ENCODE results near the gene ALPK3. TPM values are rescaled to one million over a fixed set of nuclear protein-coding genes. Genes with fewer than 3 reads are reported as not detected.

ALPK3 gene
- total and polyA plus RNA-seq, 10 of the 15 experiments (the other 5 are each of a cell fraction or from before 2014, with no cell fraction given), result under 0.01 to 0.05 (median 0.02) TPM; not detected in 6

- Histone ChIP-seq H4K20me1 (ENCODE audit: control insufficient read depth, insufficient read depth) (no peaks in the 10 kb centered on the region), H2AFZ (ENCODE audit: control insufficient read depth, low read depth, low read length) (no peak overlapping the region), H3K4me1 (ENCODE audit: control insufficient read depth, insufficient read depth, low read length) (no peaks in the 10 kb centered on the region), H3K4me3 (no peak overlapping the region), H3K79me2 (ENCODE audit: control insufficient read depth, insufficient read depth, low read length) (no peaks in the 10 kb centered on the region), H3K9ac (ENCODE audit: control insufficient read depth, insufficient read depth, low read length) (no peak overlapping the region), H3K4me2 (ENCODE audit: control insufficient read depth, insufficient read depth) (no peak overlapping the region), H3K36me3 (ENCODE audit: control insufficient read depth in 2 of 2, insufficient read depth in 2 of 2, low read length in 1 of 2) (no peaks in the 10 kb centered on the region), H3K9me3 (replicated peaks; ENCODE audit: control insufficient read depth, insufficient read depth, low read length) (no peaks in the 10 kb centered on the region), H3K27me3 (replicated peaks in 1 of 2; ENCODE audit: control insufficient read depth in 2 of 2, insufficient read depth in 2 of 2, low read length in 1 of 2) (0 out of 4 replicates have a peak, but pooled peaks cover 0 to 2% of the 10 kb centered on the region in 2 experiments), H3K27ac (ENCODE audit: control insufficient read depth, insufficient read depth) (no peak overlapping the region)
- CTCF ChIA-PET, result no interaction called here
- FAIRE-seq (no peak), ATAC-seq (no peak), DNase-seq (ENCODE audit: low read depth, low spot score) (no peak)
- RAD21 ChIA-PET (ENCODE audit: unreplicated experiment), result interaction anchor here (2.1 kb wide), 1 partner anchor 227 kb away, joined by 8 read pairs; the partner anchor contains the start of gene WDR73
- in situ Hi-C loops (cut with MboI), result no loop called here
- WGBS (ENCODE audit: insufficient coverage, insufficient replicate concordance, low lambda C conversion rate, missing lambda C conversion rate), result 46% methylated on average over 3 of the region's 3 CpGs
- intact Hi-C loops (cut with micrococcal nuclease; ENCODE audit: unreplicated experiment), result no loop called here
- SMC1A ChIA-PET (ENCODE audit: uncharacterized antibody, unreplicated experiment), result no interaction called here
- no TSS peak for BruUV-seq (replicated peaks)
- no peak for TF ChIP-seq EP300 (IDR thresholded peaks at IDR 0.05; ENCODE audit: borderline replicate concordance in 1 of 2, control insufficient read depth in 1 of 2, low read depth in 2 of 2, low read length in 2 of 2)
- POLR2A ChIA-PET, result no interaction called here
Measured at GRCh38 chr15:84880007-84880406, 62.9 kb downstream of the ALPK3 start.

- Histone ChIP-seq H3K4me2 (ENCODE audit: control insufficient read depth, insufficient read depth) (no peak overlapping the region), H3K27me3 (replicated peaks in 1 of 2; ENCODE audit: control insufficient read depth in 2 of 2, insufficient read depth in 2 of 2, low read length in 1 of 2) (0 out of 4 replicates have a peak, but pooled peaks cover 0 to 2% of the 10 kb centered on the region in 2 experiments), H3K9ac (ENCODE audit: control insufficient read depth, insufficient read depth, low read length) (no peak overlapping the region), H3K4me3 (no peak overlapping the region), H3K9me3 (replicated peaks; ENCODE audit: control insufficient read depth, insufficient read depth, low read length) (no peaks in the 10 kb centered on the region), H2AFZ (ENCODE audit: control insufficient read depth, low read depth, low read length) (no peak overlapping the region), H3K36me3 (ENCODE audit: control insufficient read depth in 2 of 2, insufficient read depth in 2 of 2, low read length in 1 of 2) (no peaks in the 10 kb centered on the region), H3K4me1 (ENCODE audit: control insufficient read depth, insufficient read depth, low read length) (no peaks in the 10 kb centered on the region), H3K79me2 (ENCODE audit: control insufficient read depth, insufficient read depth, low read length) (no peaks in the 10 kb centered on the region), H4K20me1 (ENCODE audit: control insufficient read depth, insufficient read depth) (no peaks in the 10 kb centered on the region), H3K27ac (ENCODE audit: control insufficient read depth, insufficient read depth) (no peak overlapping the region)
- ATAC-seq (no peak), DNase-seq (ENCODE audit: low read depth, low spot score) (no peak), FAIRE-seq (no peak)
- CTCF ChIA-PET, result interaction anchor here (0.9 to 2.7 kb wide), 6 partner anchors 20 to 293 kb away, joined by 3 to 12 read pairs (median 4); no protein-coding TSS in a partner anchor
- WGBS (ENCODE audit: insufficient coverage, insufficient replicate concordance, low lambda C conversion rate, missing lambda C conversion rate), result 39% methylated on average over 8 of the region's 8 CpGs
- SMC1A ChIA-PET (ENCODE audit: uncharacterized antibody, unreplicated experiment), result interaction anchor here (1.1 kb wide), 1 partner anchor 45 kb away, joined by 3 read pairs; no protein-coding TSS in a partner anchor
- RAD21 ChIA-PET (ENCODE audit: unreplicated experiment), result interaction anchor here (1.6 kb wide), 1 partner anchor 47 kb away, joined by 5 read pairs; no protein-coding TSS in a partner anchor
- in situ Hi-C loops (cut with MboI), result no loop called here
- no TSS peak for BruUV-seq (replicated peaks)
- POLR2A ChIA-PET, result no interaction called here
- intact Hi-C loops (cut with micrococcal nuclease; ENCODE audit: unreplicated experiment), result no loop called here
- no peak for TF ChIP-seq STAT1 (conservative IDR thresholded peaks at IDR 0.05)
- TF ChIP-seq KDM1A (IDR thresholded peaks at IDR 0.05; ENCODE audit: borderline replicate concordance), result no peak
- TF ChIP-seq HDGF (IDR thresholded peaks at IDR 0.05), result no peak
- TF ChIP-seq ETV6 (conservative IDR thresholded peaks at IDR 0.05 in 1 of 2, IDR thresholded peaks at IDR 0.05 in 1 of 2; ENCODE audit: borderline replicate concordance in 1 of 2, low read depth in 1 of 2), result no peak
- no peak for TF ChIP-seq ZNF24 (IDR thresholded peaks at IDR 0.05)
- TF ChIP-seq MXI1 (IDR thresholded peaks at IDR 0.05; ENCODE audit: low read depth, low read length), result no peak
- no peak for TF ChIP-seq MLLT1 (IDR thresholded peaks at IDR 0.05)
- no peak for TF ChIP-seq SMAD5 (IDR thresholded peaks at IDR 0.05; ENCODE audit: low read depth)
- TF ChIP-seq CTCF (IDR thresholded peaks at IDR 0.05 in 2 of 3, conservative IDR thresholded peaks at IDR 0.05 in 1 of 3; ENCODE audit: control insufficient read depth in 2 of 3, extremely low read depth in 1 of 3, insufficient read depth in 1 of 3, low read depth in 3 of 3, low read length in 3 of 3), result no peak
- no peak for TF ChIP-seq GATAD2B (conservative IDR thresholded peaks at IDR 0.05; ENCODE audit: low read depth)
- TF ChIP-seq SIN3A (IDR thresholded peaks at IDR 0.05; ENCODE audit: low read depth, low read length), result no peak
- no peak for TF ChIP-seq MYB (IDR thresholded peaks at IDR 0.05; ENCODE audit: borderline replicate concordance, low read depth, low read length)
Measured at GRCh38 chr15:84880822-84881519, 63.8 kb downstream of the ALPK3 start.

Data from GM12878 (cell line).